Endometrial microvascular endothelial cells (primary cell): ENCODE measurements around the gene IPO13. TPM values are rescaled to one million over a fixed set of nuclear protein-coding genes. Genes with fewer than 3 reads are reported as not detected.

ENCODE experiments used
- in situ Hi-C: cut with HindIII; loops from 2 replicates; pipeline ENCODE4 v1.10.0; 2017; ENCODE audit warnings: low sequenced_read_pairs, low pct_unique_long_range_greater_than_20kb; ENCODE audit errors: inconsistent ontology term
- total RNA-seq: library from RNA; depleted of rRNA; stranded (reverse); fragments of >200 nt; gene quantifications from one replicate; pipeline ENCODE4 v1.2.3, GENCODE V29; 2015; ENCODE audit errors: inconsistent ontology term

Gene IPO13
- total RNA-seq, 1 donor from 2014 or later = 23.5 TPM

- in situ Hi-C loops = loop anchor here (10.0 to 25.0 kb wide), 2 partner anchors 93 to 166 kb away; no protein-coding TSS in a partner anchor
Measured at GRCh38 chr1:43930168-43930948, 16.4 kb upstream of the IPO13 start.

GRCh38 chr1:43930949-43931275 lies 15.8 kb upstream of the IPO13 start:
- in situ Hi-C loops = loop anchor here (10.0 to 25.0 kb wide), 2 partner anchors 94 to 166 kb away; no protein-coding TSS in a partner anchor

DNA sequence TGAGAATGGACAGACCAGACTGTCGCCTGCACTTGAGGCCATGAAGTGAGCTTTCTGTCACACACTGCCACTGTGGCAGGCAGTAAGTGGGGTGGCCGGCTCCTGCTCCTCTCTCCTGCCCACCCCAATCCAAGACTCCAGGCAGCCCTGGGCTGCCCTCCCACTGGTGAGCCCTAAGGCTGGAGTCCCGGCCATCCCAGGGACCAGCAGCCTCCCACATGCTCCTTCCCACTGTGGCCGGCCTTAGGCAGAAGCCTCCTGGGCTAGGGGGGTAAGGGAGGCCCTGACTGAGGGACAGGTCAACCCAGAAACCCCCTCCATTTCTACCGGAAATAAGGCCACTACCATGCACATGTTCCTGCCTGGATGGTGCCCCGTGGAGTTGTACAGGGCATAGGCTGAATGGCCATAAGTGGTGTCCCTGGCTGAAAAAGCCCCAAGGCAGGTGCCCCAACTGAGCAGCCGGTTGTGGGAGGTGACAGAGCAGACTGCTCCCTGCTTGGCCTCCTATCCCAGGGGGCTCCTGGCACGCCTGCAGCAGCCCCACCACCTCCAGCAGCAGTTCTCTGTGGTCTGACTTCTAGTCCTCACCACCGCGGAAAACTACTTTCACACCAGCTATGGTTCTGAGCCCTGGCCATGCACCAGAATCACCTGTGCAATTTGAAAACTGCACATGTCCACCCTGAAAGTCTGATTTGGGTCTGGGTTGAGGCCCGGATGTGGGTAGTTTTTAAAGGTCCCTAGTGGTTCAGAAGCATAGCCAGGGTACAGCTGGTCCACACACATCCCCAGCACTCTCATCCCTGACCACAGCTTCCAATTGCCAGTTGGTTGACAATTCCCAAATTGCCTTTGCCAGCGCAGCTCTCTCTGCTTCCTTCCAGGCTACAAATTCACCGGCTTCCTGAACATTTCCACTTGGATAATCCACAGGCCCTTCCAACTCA lies 14.8 kb upstream of the IPO13 start:
- in situ Hi-C loops = loop anchor here (10.0 to 25.0 kb wide), 2 partner anchors 95 to 167 kb away; no protein-coding TSS in a partner anchor

DNA sequence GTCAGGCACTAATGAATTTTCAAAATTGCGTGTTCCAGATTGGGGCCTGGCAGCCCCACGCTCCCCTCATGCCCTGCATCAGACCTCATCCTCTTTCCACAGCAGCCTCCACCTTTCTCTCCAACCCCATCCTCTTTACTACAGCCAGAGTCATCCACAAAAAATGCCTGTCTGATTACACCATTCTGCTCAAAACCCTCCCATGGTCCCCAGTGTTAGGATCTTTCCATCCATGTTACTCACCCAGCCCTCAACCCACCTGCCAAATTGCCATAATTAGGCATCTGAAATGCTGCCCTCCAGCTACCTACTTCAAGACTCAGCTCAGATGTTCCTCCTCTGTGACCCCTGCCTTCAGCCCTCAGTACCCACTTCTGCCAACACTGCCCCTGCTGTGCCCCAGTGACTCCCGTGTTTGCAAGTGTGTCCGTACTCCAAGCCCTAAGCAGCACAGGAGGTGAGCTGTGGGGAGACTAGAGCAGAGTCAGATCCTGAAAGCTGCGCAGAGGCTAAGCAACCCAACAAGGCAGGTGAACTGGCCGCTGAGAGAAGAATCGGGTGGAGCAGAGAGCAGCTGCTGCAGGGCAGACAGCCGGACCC lies 13.9 kb upstream of the IPO13 start:
- in situ Hi-C loops = loop anchor here (10.0 to 25.0 kb wide), 2 partner anchors 96 to 168 kb away; no protein-coding TSS in a partner anchor

DNA sequence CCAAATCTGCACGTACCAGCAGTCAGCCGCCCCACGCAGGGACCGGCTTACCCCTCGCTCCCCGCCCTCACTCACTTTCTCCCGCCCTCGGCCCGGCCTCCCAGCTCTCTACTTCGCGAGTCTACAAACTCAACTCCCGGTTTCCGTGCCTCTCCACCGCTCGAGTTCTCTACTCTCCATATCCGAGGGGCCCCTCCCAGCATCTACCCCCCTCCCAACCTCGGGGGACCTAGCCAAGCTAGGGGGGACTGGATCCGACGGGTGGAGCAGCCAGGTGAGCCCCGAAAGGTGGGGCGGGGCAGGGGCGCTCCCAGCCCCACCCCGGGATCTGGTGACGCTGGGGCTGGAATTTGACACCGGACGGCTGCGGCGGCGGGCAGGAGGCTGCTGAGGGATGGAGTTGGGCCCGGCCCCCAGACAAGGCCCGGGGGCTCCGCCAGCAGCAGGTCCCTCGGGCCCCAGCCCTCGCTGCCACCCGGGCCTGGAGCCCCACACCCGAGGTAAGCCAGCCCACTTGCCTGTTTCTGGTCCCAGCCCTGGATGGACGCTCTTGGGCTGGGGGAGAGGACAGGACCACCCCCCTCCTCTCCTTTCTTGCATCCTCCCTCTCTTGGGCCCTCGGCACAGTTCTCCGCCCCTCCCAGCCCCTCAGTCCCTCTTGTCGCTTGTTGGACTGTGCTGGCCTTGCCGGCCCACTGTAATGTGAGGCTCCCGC lies 13.2 kb upstream of the IPO13 start, which contains the start of gene ARTN:
TSS of gene ARTN (plus strand) at position 416 of the 715 bp plus-strand sequence. CDS start 1,856 bp downstream, outside the sequence.
- in situ Hi-C loops = loop anchor here (10.0 to 25.0 kb wide), 2 partner anchors 96 to 169 kb away; no protein-coding TSS in a partner anchor

- in situ Hi-C loops = loop anchor here (10.0 to 25.0 kb wide), 2 partner anchors 97 to 170 kb away; no protein-coding TSS in a partner anchor
Measured at GRCh38 chr1:43934101-43934985, 12.4 kb upstream of the IPO13 start.

DNA sequence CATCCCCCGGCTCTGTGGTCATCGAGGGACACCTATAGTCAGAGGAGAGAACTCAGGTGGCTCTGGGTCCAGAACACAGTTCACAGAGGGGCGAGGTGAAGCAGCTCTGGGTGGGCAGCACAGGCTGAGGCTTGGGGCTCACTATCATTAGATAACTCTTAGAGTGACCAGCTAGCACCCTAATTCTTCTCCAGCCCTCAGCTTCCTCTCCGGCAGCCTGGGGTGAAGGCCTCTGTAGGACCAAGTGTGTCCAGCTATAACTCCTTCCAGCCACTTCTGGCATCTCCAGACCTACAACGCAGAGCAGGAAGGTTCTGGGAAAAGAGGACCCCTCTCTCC lies 11.8 kb upstream of the IPO13 start:
- in situ Hi-C loops = loop anchor here (10.0 to 25.0 kb wide), 2 partner anchors 98 to 170 kb away; no protein-coding TSS in a partner anchor

- in situ Hi-C loops = loop anchor here (10.0 to 25.0 kb wide), 2 partner anchors 99 to 171 kb away; no protein-coding TSS in a partner anchor
Measured at GRCh38 chr1:43935711-43936427, 10.9 kb upstream of the IPO13 start.

DNA sequence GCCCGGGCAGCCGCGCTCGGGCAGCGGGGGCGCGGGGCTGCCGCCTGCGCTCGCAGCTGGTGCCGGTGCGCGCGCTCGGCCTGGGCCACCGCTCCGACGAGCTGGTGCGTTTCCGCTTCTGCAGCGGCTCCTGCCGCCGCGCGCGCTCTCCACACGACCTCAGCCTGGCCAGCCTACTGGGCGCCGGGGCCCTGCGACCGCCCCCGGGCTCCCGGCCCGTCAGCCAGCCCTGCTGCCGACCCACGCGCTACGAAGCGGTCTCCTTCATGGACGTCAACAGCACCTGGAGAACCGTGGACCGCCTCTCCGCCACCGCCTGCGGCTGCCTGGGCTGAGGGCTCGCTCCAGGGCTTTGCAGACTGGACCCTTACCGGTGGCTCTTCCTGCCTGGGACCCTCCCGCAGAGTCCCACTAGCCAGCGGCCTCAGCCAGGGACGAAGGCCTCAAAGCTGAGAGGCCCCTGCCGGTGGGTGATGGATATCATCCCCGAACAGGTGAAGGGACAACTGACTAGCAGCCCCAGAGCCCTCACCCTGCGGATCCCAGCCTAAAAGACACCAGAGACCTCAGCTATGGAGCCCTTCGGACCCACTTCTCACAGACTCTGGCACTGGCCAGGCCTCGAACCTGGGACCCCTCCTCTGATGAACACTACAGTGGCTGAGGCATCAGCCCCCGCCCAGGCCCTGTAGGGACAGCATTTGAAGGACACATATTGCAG lies 10.2 kb upstream of the IPO13 start:
- in situ Hi-C loops = loop anchor here (10.0 to 25.0 kb wide), 2 partner anchors 99 to 172 kb away; no protein-coding TSS in a partner anchor

DNA sequence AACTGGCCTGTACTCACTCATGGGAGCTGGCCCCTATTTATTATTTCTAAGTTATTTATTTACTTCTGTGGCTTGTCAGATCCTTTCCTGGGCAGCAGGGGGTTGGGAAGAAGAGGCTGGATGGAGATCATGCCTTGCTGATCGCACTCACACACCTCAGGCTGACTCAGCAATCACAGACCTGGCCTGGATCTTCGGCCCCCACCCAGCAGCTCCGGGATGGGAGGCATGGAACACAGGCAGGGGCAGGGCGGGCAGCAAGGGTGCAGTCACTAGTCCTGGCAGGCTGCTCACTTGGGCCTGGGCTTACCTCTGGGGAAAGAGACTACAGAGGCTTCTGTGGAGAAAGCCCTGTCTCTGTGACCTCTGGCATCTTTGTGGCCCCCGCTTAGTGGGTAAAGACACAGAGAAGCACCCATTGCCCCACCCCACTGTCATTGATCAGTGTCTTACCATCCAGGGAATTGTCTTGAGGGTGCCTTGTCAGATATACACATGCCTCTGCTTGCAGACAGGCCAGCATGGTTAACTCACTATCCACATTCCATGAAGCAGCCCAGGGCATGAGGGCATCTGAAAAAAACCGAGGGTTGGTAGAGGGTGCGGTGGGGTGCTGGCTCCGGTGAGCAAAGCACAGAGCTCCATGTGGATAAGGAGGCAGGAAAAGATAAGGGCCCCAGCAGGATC lies 9.4 kb upstream of the IPO13 start:
- in situ Hi-C loops = loop anchor here (10.0 to 25.0 kb wide), 2 partner anchors 100 to 173 kb away; no protein-coding TSS in a partner anchor

GRCh38 chr1:43938383-43938782 lies 8.4 kb upstream of the IPO13 start:
- in situ Hi-C loops = loop anchor here (10.0 to 25.0 kb wide), 2 partner anchors 101 to 174 kb away; no protein-coding TSS in a partner anchor

- in situ Hi-C loops = loop anchor here (10.0 to 25.0 kb wide), 2 partner anchors 102 to 174 kb away; no protein-coding TSS in a partner anchor
Measured at GRCh38 chr1:43938892-43939587, 7.7 kb upstream of the IPO13 start.

DNA sequence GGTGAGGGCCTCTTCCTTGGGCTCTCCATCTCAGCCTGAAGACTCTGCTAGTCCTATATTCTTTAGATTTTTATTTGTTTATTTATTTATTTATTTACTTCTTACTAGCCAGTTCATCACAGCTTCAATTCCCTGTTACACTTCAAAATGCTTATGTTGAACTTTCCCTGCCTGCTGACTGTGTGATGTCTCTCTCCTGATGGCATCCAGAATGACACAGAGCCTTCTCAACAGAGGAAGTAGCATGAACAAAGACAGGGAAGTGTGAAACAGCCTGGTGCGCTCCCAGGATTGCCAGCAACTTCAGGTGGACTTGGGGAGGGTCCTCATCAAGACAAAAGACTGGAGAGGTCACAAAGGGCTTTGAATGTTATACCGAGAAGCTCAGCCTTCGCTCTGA lies 4.3 kb upstream of the IPO13 start:
- in situ Hi-C loops = loop anchor here (25.0 kb wide), 1 partner anchor 105 kb away; no protein-coding TSS in a partner anchor

- in situ Hi-C loops = loop anchor here (25.0 kb wide), 1 partner anchor 108 kb away; no protein-coding TSS in a partner anchor
Measured at GRCh38 chr1:43944860-43945259, 1.9 kb upstream of the IPO13 start.
